Measurements from ENCODE around the gene MPL. TPM values are rescaled to one million over a fixed set of nuclear protein-coding genes. Genes with fewer than 3 reads are reported as not detected.

Gene MPL
- total and polyA plus RNA-seq, 9 donors: 0.35 to 2.6 (median 0.73) TPM; not detected in 1

GRCh38 chr1:43381612-43382011 lies 44.0 kb downstream of the MPL start:
- H3K27me3 ChIP-seq: no peaks in the 10 kb centered on the region
- TF ChIP-seq EP300 (IDR thresholded peaks at IDR 0.05): no peak
- TF ChIP-seq, protein P1, sequence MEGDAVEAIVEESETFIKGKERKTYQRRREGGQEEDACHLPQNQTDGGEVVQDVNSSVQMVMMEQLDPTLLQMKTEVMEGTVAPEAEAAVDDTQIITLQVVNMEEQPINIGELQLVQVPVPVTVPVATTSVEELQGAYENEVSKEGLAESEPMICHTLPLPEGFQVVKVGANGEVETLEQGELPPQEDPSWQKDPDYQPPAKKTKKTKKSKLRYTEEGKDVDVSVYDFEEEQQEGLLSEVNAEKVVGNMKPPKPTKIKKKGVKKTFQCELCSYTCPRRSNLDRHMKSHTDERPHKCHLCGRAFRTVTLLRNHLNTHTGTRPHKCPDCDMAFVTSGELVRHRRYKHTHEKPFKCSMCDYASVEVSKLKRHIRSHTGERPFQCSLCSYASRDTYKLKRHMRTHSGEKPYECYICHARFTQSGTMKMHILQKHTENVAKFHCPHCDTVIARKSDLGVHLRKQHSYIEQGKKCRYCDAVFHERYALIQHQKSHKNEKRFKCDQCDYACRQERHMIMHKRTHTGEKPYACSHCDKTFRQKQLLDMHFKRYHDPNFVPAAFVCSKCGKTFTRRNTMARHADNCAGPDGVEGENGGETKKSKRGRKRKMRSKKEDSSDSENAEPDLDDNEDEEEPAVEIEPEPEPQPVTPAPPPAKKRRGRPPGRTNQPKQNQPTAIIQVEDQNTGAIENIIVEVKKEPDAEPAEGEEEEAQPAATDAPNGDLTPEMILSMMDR (IDR thresholded peaks at IDR 0.05): no peak
- TF ChIP-seq POLR2A (IDR thresholded peaks at IDR 0.05): no peak
- WGBS, 3 donors: 73 to 80% (median 78%) methylated on average over 3 of the region's 3 CpGs
- no peaks in the 10 kb centered on the region for H3K36me3 ChIP-seq
- H3K27ac ChIP-seq: no peak overlapping the region
- intact Hi-C loops (cut with DNase I): no loop called here
- H3K4me1 ChIP-seq (ENCODE audit: insufficient read depth): peaks cover 2% of the 10 kb centered on the region
- no peak for DNase-seq
- H3K9me3 ChIP-seq: no peaks in the 10 kb centered on the region
- no peak overlapping the region for H3K4me3 ChIP-seq

- Histone ChIP-seq H3K27me3 (no peaks in the 10 kb centered on the region), H3K36me3 (no peaks in the 10 kb centered on the region), H3K4me3 (no peak overlapping the region), H3K4me1 (ENCODE audit: insufficient read depth) (peaks cover 2% of the 10 kb centered on the region), H3K9me3 (no peaks in the 10 kb centered on the region), H3K27ac (no peak overlapping the region)
- no peak for DNase-seq
- no peak for TF ChIP-seq EP300 (IDR thresholded peaks at IDR 0.05)
- TF ChIP-seq POLR2A (IDR thresholded peaks at IDR 0.05): no peak
- TF ChIP-seq, protein P1 (IDR thresholded peaks at IDR 0.05): no peak
- intact Hi-C loops (cut with DNase I): no loop called here
- 33 to 38% (median 34%) methylated on average over 6 of the region's 6 CpGs for WGBS, 3 donors
Observed at GRCh38 chr1:43382027-43382779, 44.6 kb downstream of the MPL start.

DNA sequence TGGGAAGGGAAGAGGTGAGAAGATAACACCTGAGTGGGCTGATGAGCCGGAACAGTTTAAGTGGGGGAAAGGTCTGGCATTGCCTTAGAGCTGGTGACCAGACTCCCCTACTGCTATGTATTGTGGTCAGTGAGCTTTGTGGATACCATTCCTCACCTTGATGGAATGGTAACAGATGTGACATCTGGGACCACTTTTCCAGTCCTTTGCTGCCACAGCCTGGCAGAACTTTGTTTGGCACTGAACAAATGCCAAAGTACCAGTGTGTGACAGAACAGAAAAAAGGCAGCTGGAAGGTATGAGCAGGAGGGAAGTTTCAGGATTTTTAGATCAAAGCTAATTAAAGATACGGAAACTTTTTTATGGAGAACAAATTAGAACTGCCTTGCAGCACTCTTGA lies 45.8 kb downstream of the MPL start:
- intact Hi-C loops (cut with DNase I): no loop called here
- Histone ChIP-seq H3K9me3 (no peaks in the 10 kb centered on the region), H3K4me3 (no peak overlapping the region), H3K4me1 (ENCODE audit: insufficient read depth) (peaks cover 2% of the 10 kb centered on the region), H3K36me3 (no peaks in the 10 kb centered on the region), H3K27ac (no peak overlapping the region), H3K27me3 (no peaks in the 10 kb centered on the region)
- no peak for DNase-seq
- TF ChIP-seq EP300 (IDR thresholded peaks at IDR 0.05): no peak
- TF ChIP-seq, protein P1 (IDR thresholded peaks at IDR 0.05): no peak
- TF ChIP-seq POLR2A (IDR thresholded peaks at IDR 0.05): no peak
- WGBS, 3 donors: 86 to 92% (median 90%) methylated on average over 2 of the region's 2 CpGs

DNA sequence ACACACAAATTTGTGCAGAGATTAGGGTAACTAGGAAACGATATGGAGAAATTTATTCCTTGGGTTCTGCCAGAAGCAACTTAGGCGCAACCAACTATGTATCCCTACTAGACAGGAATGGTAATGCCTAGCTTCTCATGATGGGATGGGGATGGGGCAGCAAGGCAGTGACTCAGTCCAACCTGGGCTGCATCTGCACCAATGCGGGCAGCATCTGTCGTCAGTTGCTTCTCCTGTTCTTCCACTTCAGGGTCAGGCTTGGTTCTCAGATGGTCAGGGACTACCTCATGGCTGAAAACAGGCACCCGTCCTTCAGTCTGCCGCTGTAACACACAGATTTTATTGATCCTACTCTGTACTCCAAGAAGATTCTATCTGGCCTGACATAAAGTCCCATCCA lies 49.1 kb downstream of the MPL start:
- WGBS, 3 donors: 90 to 94% (median 93%) methylated on average over 6 of the region's 6 CpGs
- H3K9me3 ChIP-seq: no peaks in the 10 kb centered on the region
- H3K36me3 ChIP-seq: no peaks in the 10 kb centered on the region
- intact Hi-C loops (cut with DNase I): no loop called here
- no peak overlapping the region for H3K4me3 ChIP-seq
- no peak overlapping the region for H3K27ac ChIP-seq
- peaks cover 6% of the 10 kb centered on the region for H3K4me1 ChIP-seq (ENCODE audit: insufficient read depth)
- H3K27me3 ChIP-seq: no peaks in the 10 kb centered on the region
- DNase-seq: no peak
- TF ChIP-seq, protein P1 (IDR thresholded peaks at IDR 0.05): no peak
- TF ChIP-seq EP300 (IDR thresholded peaks at IDR 0.05) (no peak), POLR2A (IDR thresholded peaks at IDR 0.05) (no peak)

All from ovary (tissue), 9 donors.